ENCODE measurements around the gene PALLD.

DNA sequence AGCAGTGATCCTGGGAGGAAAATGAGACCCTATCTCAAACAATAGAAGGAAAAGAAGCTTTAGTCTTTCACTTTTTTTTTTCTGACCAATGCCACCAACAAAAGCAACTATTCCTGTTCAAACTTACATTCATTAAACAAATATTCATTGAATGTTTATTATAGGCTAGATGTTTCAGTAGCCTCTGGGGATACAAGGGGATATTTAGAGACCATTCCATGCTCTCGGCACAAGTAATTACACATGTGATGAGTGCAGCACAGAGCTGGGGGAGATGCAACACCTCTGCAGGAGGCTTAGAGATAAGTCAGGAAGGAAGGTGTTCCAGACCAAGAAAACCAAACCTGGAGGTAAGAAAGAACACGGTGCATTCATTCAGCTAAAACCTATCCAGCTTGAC lies 68.3 kb downstream of the PALLD start:
- TF ChIP-seq ZNF396 (CRISPR knock-in tag; IDR thresholded peaks at IDR 0.05; ENCODE audit: borderline replicate concordance) (no peak), ATF1 (CRISPR knock-in tag; IDR thresholded peaks at IDR 0.05) (no peak), HMGXB4 (CRISPR knock-in tag; IDR thresholded peaks at IDR 0.05) (no peak), NFE2L1 (CRISPR knock-in tag; IDR thresholded peaks at IDR 0.05) (no peak), ZBTB43 (CRISPR knock-in tag; IDR thresholded peaks at IDR 0.05) (no peak), PRRX2 (CRISPR knock-in tag; IDR thresholded peaks at IDR 0.05) (no peak)
- TF ChIP-seq, protein P1, sequence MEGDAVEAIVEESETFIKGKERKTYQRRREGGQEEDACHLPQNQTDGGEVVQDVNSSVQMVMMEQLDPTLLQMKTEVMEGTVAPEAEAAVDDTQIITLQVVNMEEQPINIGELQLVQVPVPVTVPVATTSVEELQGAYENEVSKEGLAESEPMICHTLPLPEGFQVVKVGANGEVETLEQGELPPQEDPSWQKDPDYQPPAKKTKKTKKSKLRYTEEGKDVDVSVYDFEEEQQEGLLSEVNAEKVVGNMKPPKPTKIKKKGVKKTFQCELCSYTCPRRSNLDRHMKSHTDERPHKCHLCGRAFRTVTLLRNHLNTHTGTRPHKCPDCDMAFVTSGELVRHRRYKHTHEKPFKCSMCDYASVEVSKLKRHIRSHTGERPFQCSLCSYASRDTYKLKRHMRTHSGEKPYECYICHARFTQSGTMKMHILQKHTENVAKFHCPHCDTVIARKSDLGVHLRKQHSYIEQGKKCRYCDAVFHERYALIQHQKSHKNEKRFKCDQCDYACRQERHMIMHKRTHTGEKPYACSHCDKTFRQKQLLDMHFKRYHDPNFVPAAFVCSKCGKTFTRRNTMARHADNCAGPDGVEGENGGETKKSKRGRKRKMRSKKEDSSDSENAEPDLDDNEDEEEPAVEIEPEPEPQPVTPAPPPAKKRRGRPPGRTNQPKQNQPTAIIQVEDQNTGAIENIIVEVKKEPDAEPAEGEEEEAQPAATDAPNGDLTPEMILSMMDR (IDR thresholded peaks at IDR 0.05): no peak
- TF ChIP-seq, protein P2, sequence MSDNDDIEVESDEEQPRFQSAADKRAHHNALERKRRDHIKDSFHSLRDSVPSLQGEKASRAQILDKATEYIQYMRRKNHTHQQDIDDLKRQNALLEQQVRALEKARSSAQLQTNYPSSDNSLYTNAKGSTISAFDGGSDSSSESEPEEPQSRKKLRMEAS (CRISPR knock-in tag; IDR thresholded peaks at IDR 0.05): no peak
- TF ChIP-seq, protein P3, sequence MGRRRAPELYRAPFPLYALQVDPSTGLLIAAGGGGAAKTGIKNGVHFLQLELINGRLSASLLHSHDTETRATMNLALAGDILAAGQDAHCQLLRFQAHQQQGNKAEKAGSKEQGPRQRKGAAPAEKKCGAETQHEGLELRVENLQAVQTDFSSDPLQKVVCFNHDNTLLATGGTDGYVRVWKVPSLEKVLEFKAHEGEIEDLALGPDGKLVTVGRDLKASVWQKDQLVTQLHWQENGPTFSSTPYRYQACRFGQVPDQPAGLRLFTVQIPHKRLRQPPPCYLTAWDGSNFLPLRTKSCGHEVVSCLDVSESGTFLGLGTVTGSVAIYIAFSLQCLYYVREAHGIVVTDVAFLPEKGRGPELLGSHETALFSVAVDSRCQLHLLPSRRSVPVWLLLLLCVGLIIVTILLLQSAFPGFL (CRISPR knock-in tag; IDR thresholded peaks at IDR 0.05; ENCODE audit: borderline replicate concordance): no peak

All from WTC11 (cell line).